Measurements from ENCODE around the gene MORC2. TPM values are rescaled to one million over a fixed set of nuclear protein-coding genes. Genes with fewer than 3 reads are reported as not detected.

MORC2 gene
- polyA plus RNA-seq, 1 donor (not counting 4 experiments of a cell fraction or from before 2014, with no cell fraction given), result 14.1 TPM

DNA sequence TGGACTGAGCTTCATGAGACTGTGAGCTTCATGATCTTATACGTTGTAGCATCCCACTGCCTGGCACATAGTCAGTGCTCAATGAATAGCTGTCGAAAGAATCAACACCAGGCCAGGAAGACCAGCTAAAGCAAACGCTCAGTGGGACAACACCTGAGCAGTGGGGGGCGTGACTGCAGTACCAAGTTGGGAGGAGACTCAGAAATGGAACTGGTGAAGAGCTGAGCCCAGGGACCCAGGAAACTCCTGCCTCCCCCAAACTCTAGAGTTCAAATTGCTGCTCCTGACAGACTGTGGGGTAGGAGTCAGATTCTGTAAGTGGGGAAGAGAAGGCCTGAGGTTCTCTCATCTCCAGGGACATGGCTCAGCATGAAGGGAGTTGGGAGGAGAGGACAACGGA lies 59.3 kb downstream of the MORC2 start:
- no peak overlapping the region for H3K9ac ChIP-seq (ENCODE audit: control insufficient read depth, extremely low read depth, insufficient read depth, low read length)
- no peaks in the 10 kb centered on the region for H3K4me1 ChIP-seq (ENCODE audit: control insufficient read depth, extremely low read depth, insufficient read depth, low read length)
- no peaks in the 10 kb centered on the region for H3K9me3 ChIP-seq (ENCODE audit: control insufficient read depth, low read depth, low read length)
- no peaks in the 10 kb centered on the region for H3K36me3 ChIP-seq (ENCODE audit: control insufficient read depth in 2 of 2, extremely low read depth in 1 of 2, insufficient read depth in 2 of 2, low read length in 2 of 2)
- no peaks in the 10 kb centered on the region for H4K20me1 ChIP-seq (ENCODE audit: control insufficient read depth, extremely low read depth, insufficient read depth, low read length)
- H3K79me2 ChIP-seq (ENCODE audit: control insufficient read depth, insufficient read depth, low read length), result no peaks in the 10 kb centered on the region
- dilution Hi-C loops (cut with MboI; ENCODE audit: extremely low pct_ligation_motif_present, low sequenced_read_pairs), result no loop called here
- no peak for TF ChIP-seq EZH2 (IDR thresholded peaks at IDR 0.05; ENCODE audit: low read length)
- no peak for TF ChIP-seq CTCF (optimal IDR thresholded peaks at IDR 0.05 in 1 of 3, IDR thresholded peaks at IDR 0.05 in 1 of 3, conservative IDR thresholded peaks at IDR 0.05 in 1 of 3; ENCODE audit: extremely low read depth in 1 of 3, insufficient read depth in 2 of 3, low read length in 3 of 3)
- H3K27ac ChIP-seq (ENCODE audit: control insufficient read depth, insufficient read depth, low read length), result no peak overlapping the region
- DNase-seq (ENCODE audit: low read depth, low spot score), result no peak
- FAIRE-seq, result no peak
- no peak overlapping the region for H3K4me2 ChIP-seq (ENCODE audit: control insufficient read depth, extremely low read depth, insufficient read depth, low read depth, low read length)
- no peaks in the 10 kb centered on the region for H3K9me1 ChIP-seq (ENCODE audit: control insufficient read depth, extremely low read depth, insufficient read depth, low read length)
- no peak overlapping the region for H3K4me3 ChIP-seq (ENCODE audit: control insufficient read depth in 2 of 3, extremely low read depth in 1 of 3, insufficient read depth in 2 of 3, low read depth in 1 of 3, low read length in 3 of 3)
- H2AFZ ChIP-seq (ENCODE audit: control insufficient read depth, low read length), result no peak overlapping the region
- H3K27me3 ChIP-seq (ENCODE audit: control insufficient read depth, extremely low read depth, insufficient read depth, low read length), result no peaks in the 10 kb centered on the region

DNA sequence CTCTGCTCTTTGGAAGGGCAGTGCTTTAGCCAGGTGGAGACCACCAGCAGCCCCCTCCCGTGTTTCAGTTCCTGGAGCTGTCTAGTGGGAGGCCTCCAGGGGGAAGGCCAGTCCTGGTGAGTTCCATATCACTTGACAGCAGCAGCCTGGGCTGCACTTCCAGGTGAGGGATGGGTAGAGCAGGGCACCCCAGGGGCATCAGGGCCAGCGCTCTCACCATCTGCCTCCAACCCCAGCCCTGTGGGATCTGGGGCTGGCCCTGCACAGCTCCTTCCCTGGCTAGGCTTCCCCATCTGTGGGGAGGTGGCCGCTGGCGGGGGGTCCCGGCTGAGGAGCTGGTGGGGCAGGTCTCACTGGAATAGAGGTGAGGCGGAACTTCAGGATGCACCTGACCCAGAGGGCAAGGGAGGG lies 60.5 kb downstream of the MORC2 start:
- H3K27ac ChIP-seq (ENCODE audit: control insufficient read depth, insufficient read depth, low read length), result no peak overlapping the region
- no peaks in the 10 kb centered on the region for H3K27me3 ChIP-seq (ENCODE audit: control insufficient read depth, extremely low read depth, insufficient read depth, low read length)
- no peak overlapping the region for H2AFZ ChIP-seq (ENCODE audit: control insufficient read depth, low read length)
- no peaks in the 10 kb centered on the region for H3K9me3 ChIP-seq (ENCODE audit: control insufficient read depth, low read depth, low read length)
- no peak for DNase-seq (ENCODE audit: low read depth, low spot score)
- no peak for FAIRE-seq
- H3K79me2 ChIP-seq (ENCODE audit: control insufficient read depth, insufficient read depth, low read length), result no peaks in the 10 kb centered on the region
- no peak overlapping the region for H3K4me2 ChIP-seq (ENCODE audit: control insufficient read depth, extremely low read depth, insufficient read depth, low read depth, low read length)
- H3K4me1 ChIP-seq (ENCODE audit: control insufficient read depth, extremely low read depth, insufficient read depth, low read length), result no peaks in the 10 kb centered on the region
- no peak for TF ChIP-seq EZH2 (IDR thresholded peaks at IDR 0.05; ENCODE audit: low read length)
- no peak for TF ChIP-seq CTCF (optimal IDR thresholded peaks at IDR 0.05 in 1 of 3, IDR thresholded peaks at IDR 0.05 in 1 of 3, conservative IDR thresholded peaks at IDR 0.05 in 1 of 3; ENCODE audit: extremely low read depth in 1 of 3, insufficient read depth in 2 of 3, low read length in 3 of 3)
- H3K9ac ChIP-seq (ENCODE audit: control insufficient read depth, extremely low read depth, insufficient read depth, low read length), result no peak overlapping the region
- dilution Hi-C loops (cut with MboI; ENCODE audit: extremely low pct_ligation_motif_present, low sequenced_read_pairs), result no loop called here
- H3K36me3 ChIP-seq (ENCODE audit: control insufficient read depth in 2 of 2, extremely low read depth in 1 of 2, insufficient read depth in 2 of 2, low read length in 2 of 2), result no peaks in the 10 kb centered on the region
- H4K20me1 ChIP-seq (ENCODE audit: control insufficient read depth, extremely low read depth, insufficient read depth, low read length), result no peaks in the 10 kb centered on the region
- H3K9me1 ChIP-seq (ENCODE audit: control insufficient read depth, extremely low read depth, insufficient read depth, low read length), result no peaks in the 10 kb centered on the region
- no peak overlapping the region for H3K4me3 ChIP-seq (ENCODE audit: control insufficient read depth in 2 of 3, extremely low read depth in 1 of 3, insufficient read depth in 2 of 3, low read depth in 1 of 3, low read length in 3 of 3)
